Measurements from ENCODE around the gene SERTAD1.

- no peak for TF ChIP-seq CTCF (IDR thresholded peaks at IDR 0.05)
- no peak for TF ChIP-seq EZH2 (IDR thresholded peaks at IDR 0.05)
- TF ChIP-seq EZH2phosphoT487 (IDR thresholded peaks at IDR 0.05) = no peak
Observed at GRCh38 chr19:40411125-40411842, 14.5 kb downstream of the SERTAD1 start.

All from neural progenitor cell (in vitro differentiated cells).